ENCODE results near the gene TERT.

The TERT gene

DNA sequence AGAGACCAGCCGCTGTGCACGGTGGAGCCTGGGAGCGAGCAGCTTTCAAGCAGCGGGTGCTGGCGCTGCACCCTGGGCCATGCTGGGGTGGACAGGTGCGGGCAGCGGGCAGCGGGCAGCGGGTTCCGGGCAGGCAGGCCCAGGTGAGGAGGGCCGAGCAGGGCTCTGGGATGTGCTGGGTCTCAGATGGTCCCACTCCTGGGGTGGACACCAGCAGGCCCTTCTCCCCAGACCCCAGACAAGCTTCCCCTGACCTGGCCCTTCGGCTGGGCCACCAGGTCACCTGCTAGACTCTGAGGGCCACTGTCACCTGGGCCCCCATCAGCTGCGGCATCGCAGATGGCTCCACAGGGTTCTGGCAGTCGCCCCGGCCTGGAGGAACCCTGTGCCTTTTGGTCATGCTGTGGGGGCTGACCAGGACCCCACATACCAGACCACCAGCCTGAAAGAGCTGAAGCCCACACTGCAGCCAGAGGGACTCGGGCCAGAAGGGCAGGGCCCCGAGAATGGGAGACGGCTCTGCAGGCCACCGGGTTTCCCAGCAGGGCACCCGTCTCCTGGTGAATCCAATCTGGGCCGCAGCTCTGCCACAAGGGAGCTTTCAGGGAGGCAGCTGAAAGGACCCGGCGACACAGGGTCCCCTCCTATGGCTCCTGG is 91.4 kb downstream of the TERT start:
- Histone ChIP-seq H3K36me3 (no peaks in the 10 kb centered on the region), H3K9ac (no peak overlapping the region), H3K4me1 (peaks cover 0 to 21% (median 10%) of the 10 kb centered on the region in 10 experiments; a peak in 8 of 20 replicates), H4K20me1 (peaks cover 0 to 64% (median 0%) of the 10 kb centered on the region in 11 experiments; a peak in 10 of 22 replicates), H3K4me2 (no peak overlapping the region), H3K27me3 (peaks cover 7 to 49% (median 18%) of the 10 kb centered on the region in 11 experiments; a peak in 16 of 22 replicates), H3K4me3 (no peak overlapping the region), H3K9me3 (replicated peaks in 1 of 11) (no peaks in the 10 kb centered on the region), H3K27ac (no peak overlapping the region)
- no peak for TF ChIP-seq Cebpa-rat (IDR thresholded peaks at IDR 0.05)
